Panc1 (cell line): Measurements from ENCODE around the gene TMEM117. TPM values are rescaled to one million over a fixed set of nuclear protein-coding genes. Genes with fewer than 3 reads are reported as not detected.

Experiments
- ATAC-seq: fragments of 200-7000 bp; cut with Tn5 transposase; 2 replicates; pipeline ENCODE4 v1.9.1; 2020; ENCODE audit warnings: mild to moderate bottlenecking, moderate library complexity
- BruUV-seq: library from RNA; stranded (reverse); fragments of 400-500 nt; replicated peaks from 2 replicates; lab custom pipeline; 2021; lab: Mats Ljungman, UMichigan
- CTCF ChIA-PET: fragments of 300-600 bp; sonication (Branson Sonifier 250); formaldehyde crosslinking; loops from one replicate; lab custom pipeline; 2022; ENCODE audit warnings: antibody characterized with exemption; lab: Charles Lee
- POLR2A ChIA-PET: fragments of 300-600 bp; sonication (Branson Sonifier 250); formaldehyde crosslinking; loops from one replicate; lab custom pipeline; 2022; ENCODE audit warnings: antibody characterized with exemption; lab: Charles Lee
- DNase-seq: peaks from one replicate; pipeline ENCODE4 v3.0.0-alpha.2; 2010; ENCODE audit warnings: low read depth, low spot score
- H3K27ac ChIP-seq: 2 replicates; pipeline ENCODE4 v1.5.1; 2011; ENCODE audit warnings: mild to moderate bottlenecking, low read length, inconsistent platforms
- H3K27me3 ChIP-seq: fragments of 200-500 bp; sonication (Bioruptor generic); 2 replicates; pipeline ENCODE4 v1.6.0; 2014; ENCODE audit warnings: low read length, inconsistent platforms; ENCODE audit not compliant: control insufficient read depth, insufficient read depth
- H3K36me3 ChIP-seq: fragments of 200-500 bp; sonication (Bioruptor generic); 2 replicates; pipeline ENCODE4 v1.5.1; 2014; ENCODE audit warnings: inconsistent platforms, mild to moderate bottlenecking, low read length, moderate library complexity; ENCODE audit not compliant: control insufficient read depth, insufficient read depth
- H3K4me1 ChIP-seq: 2 replicates; pipeline ENCODE4 v1.5.1; 2011; ENCODE audit warnings: inconsistent platforms, mild to moderate bottlenecking, low read length, moderate library complexity; ENCODE audit not compliant: control insufficient read depth, insufficient read depth
- H3K4me3 ChIP-seq, 2 experiments: 2 replicates each; pipeline ENCODE4 v1.5.1; 2011 to 2012; ENCODE audit warnings: low read depth in 2 of 2, low read length in 2 of 2, mild to moderate bottlenecking in 2 of 2, inconsistent platforms in 1 of 2, moderate library complexity in 1 of 2
- H3K9me3 ChIP-seq: fragments of 200-500 bp; sonication (Bioruptor generic); 2 replicates; pipeline ENCODE4 v1.5.1; 2014; ENCODE audit warnings: low read depth, mild to moderate bottlenecking, inconsistent platforms, low read length, moderate library complexity; ENCODE audit not compliant: control insufficient read depth, insufficient read depth
- CTCF ChIP-seq: fragments of 450-650 bp; IDR thresholded peaks from 2 replicates; pipeline ENCODE4 v1.5.1; 2017; ENCODE audit warnings: mild to moderate bottlenecking
- POLR2AphosphoS5 ChIP-seq: IDR thresholded peaks from 2 replicates; pipeline ENCODE4 v1.6.1; 2012; ENCODE audit warnings: mild to moderate bottlenecking, low read depth, low read length, moderate library complexity
- REST ChIP-seq, 2 experiments: IDR thresholded peaks; 2 replicates each; pipeline ENCODE4 v1.6.1; 2011 to 2012; ENCODE audit warnings: low read depth in 2 of 2, control low read depth in 1 of 2, low read length in 1 of 2, mild to moderate bottlenecking in 1 of 2, moderate library complexity in 1 of 2; ENCODE audit not compliant: insufficient read depth in 1 of 2
- SIN3A ChIP-seq: IDR thresholded peaks from 2 replicates; pipeline ENCODE4 v1.6.1; 2012; ENCODE audit warnings: low read depth, mild to moderate bottlenecking, low read length, moderate library complexity, borderline replicate concordance; ENCODE audit not compliant: insufficient read depth
- TCF7L2 ChIP-seq: IDR thresholded peaks from 2 replicates; pipeline ENCODE4 v1.6.1; 2011; ENCODE audit warnings: mild to moderate bottlenecking, low read depth, low read length, inconsistent platforms
- in situ Hi-C: cut with HindIII; loops from 2 replicates; pipeline ENCODE4 v1.10.0; 2016; ENCODE audit warnings: low sequenced_read_pairs, low pct_unique_long_range_greater_than_20kb
- intact Hi-C: fragments of 100-400 bp; cut with micrococcal nuclease; formaldehyde crosslinking; loops from one replicate; pipeline ENCODE4 v1.10.0; 2022; ENCODE audit not compliant: unreplicated experiment
- total RNA-seq: library from RNA; stranded (reverse); gene quantifications from one replicate; pipeline ENCODE4 v1.2.1, GENCODE V29; 2021; ENCODE audit not compliant: unreplicated experiment

Gene TMEM117
- total RNA-seq, 1 experiment from 2014 or later, result 5.5 TPM

DNA sequence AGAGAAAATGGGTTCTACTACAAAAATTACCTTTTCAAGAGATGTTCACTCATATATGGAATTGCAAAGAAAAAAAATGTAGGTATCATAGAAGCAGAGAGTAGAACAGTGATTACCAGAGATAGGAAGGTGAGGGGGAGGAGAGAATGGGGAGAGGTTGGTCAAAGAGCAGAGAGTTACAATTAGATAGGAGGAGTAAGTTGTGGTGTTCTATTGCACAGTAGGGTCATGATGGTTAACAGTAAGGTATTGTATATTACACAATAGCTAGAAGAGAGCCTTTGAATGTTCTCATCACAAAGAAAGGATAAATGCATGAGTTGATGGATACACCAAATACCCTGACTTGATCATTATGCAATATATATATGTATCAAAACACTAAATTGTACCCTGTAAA is 145.8 kb downstream of the TMEM117 start:
- Histone ChIP-seq H3K36me3 (no peaks in the 10 kb centered on the region), H3K27me3 (no peaks in the 10 kb centered on the region), H3K27ac (no peak overlapping the region), H3K4me3 (no peak overlapping the region), H3K9me3 (no peaks in the 10 kb centered on the region), H3K4me1 (no peaks in the 10 kb centered on the region)
- intact Hi-C loops (no loop called here), in situ Hi-C loops (no loop called here)
- no peak for DNase-seq
- no peak for ATAC-seq
- no peak for TF ChIP-seq REST (IDR thresholded peaks at IDR 0.05; ENCODE audit: insufficient read depth in 1 of 2, low read depth in 2 of 2, low read length in 1 of 2)
- TF ChIP-seq CTCF, result no peak
- no peak for TF ChIP-seq POLR2AphosphoS5
- ChIA-PET POLR2A (no interaction called here), CTCF (no interaction called here)
- no TSS peak for BruUV-seq

DNA sequence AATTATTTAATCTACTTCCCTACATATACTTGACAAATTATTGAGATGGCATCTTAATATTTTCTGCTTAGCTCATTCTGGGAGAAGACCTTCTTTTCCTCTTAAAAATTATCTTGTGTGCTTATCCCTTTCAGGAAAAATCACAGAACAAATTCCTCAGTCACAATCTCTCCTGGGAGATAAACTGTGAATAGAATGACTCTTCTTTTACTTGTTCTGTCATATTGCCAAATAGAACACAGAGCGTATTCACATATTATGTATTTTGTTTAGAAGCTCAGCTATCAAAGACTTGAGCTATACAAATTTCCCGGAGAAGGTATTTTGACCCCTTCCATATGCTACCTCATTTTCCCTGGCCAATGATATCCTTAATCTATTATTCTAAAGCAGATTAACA is 146.7 kb downstream of the TMEM117 start:
- Histone ChIP-seq H3K4me3 (no peak overlapping the region), H3K9me3 (no peaks in the 10 kb centered on the region), H3K36me3 (no peaks in the 10 kb centered on the region), H3K4me1 (no peaks in the 10 kb centered on the region), H3K27ac (no peak overlapping the region), H3K27me3 (no peaks in the 10 kb centered on the region)
- POLR2A ChIA-PET, result no interaction called here
- BruUV-seq, result no TSS peak
- TF ChIP-seq TCF7L2 (no peak), REST (IDR thresholded peaks at IDR 0.05; ENCODE audit: insufficient read depth in 1 of 2, low read depth in 2 of 2, low read length in 1 of 2) (no peak), CTCF (no peak), POLR2AphosphoS5 (no peak), SIN3A (no peak)
- CTCF ChIA-PET, result no interaction called here
- ATAC-seq (no peak), DNase-seq (no peak)
- in situ Hi-C loops (no loop called here), intact Hi-C loops (no loop called here)
